ENCODE measurements around the gene NRXN2.

NRXN2 gene

DNA sequence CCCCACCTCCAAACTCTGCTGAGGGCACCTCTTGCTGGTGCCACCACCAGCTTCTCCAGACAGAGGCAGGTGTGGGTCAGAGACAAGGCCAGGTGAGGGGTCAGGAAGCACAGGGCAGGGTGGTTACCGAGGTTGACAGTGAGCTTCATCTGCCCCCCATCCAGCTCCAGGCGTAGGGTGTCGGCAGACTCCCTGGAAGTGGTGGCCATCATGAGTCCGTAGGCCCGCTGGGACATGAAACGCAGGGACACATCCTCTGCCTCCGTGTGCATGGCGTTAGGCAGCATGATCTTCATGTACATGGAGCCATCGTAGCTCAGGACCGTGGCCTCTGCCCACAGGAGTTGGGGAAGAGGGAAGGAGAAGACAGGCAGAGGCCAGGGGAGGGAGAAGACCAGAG is 62.8 kb downstream of the NRXN2 start:
- no peak for DNase-seq (ENCODE audit: low read depth)
- TF ChIP-seq, protein P1, sequence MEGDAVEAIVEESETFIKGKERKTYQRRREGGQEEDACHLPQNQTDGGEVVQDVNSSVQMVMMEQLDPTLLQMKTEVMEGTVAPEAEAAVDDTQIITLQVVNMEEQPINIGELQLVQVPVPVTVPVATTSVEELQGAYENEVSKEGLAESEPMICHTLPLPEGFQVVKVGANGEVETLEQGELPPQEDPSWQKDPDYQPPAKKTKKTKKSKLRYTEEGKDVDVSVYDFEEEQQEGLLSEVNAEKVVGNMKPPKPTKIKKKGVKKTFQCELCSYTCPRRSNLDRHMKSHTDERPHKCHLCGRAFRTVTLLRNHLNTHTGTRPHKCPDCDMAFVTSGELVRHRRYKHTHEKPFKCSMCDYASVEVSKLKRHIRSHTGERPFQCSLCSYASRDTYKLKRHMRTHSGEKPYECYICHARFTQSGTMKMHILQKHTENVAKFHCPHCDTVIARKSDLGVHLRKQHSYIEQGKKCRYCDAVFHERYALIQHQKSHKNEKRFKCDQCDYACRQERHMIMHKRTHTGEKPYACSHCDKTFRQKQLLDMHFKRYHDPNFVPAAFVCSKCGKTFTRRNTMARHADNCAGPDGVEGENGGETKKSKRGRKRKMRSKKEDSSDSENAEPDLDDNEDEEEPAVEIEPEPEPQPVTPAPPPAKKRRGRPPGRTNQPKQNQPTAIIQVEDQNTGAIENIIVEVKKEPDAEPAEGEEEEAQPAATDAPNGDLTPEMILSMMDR (conservative IDR thresholded peaks at IDR 0.05; ENCODE audit: control insufficient read depth, insufficient read depth, low read depth, low read length) = no peak
- no peak overlapping the region for H3K4me3 ChIP-seq (ENCODE audit: control insufficient read depth, low read depth, low read length)

DNA sequence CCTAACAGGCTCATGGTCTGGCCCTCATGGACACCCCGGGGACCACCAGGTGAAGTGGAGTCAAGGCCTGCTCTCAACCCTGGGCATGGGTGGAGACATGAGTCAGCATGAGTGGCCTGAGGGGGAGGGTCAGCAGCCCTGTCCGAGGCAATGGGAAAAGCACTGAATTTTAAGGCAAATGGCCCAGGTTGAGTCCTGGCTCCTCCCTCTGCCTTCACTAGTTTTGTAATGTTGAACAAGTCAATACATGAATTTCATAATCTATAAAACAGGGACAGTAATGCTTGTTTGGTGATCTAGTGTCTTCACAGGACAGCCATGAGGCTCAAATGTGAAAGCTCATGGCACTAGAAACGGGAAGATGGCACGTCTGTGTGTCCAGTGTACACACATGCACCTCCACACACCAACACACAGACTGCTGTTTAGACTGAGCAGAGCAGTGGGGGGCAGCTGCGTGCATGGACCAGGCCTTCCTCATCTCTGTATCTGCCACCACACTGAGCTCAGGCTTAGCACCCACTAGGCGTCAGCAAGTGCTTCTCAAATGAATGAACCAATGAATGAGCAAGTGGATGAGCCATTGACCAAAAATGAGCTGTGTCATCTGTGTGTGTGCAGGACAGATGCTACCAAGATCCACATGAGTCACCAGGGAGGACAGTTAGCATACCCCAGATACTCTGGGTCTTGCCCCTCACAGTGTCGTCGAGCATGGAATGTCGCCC is 63.4 kb downstream of the NRXN2 start:
- TF ChIP-seq, protein P1 (conservative IDR thresholded peaks at IDR 0.05; ENCODE audit: control insufficient read depth, insufficient read depth, low read depth, low read length) = peak; percentile 8
- peak; percentile 94 for DNase-seq (ENCODE audit: low read depth)
- no peak overlapping the region for H3K4me3 ChIP-seq (ENCODE audit: control insufficient read depth, low read depth, low read length)

DNA sequence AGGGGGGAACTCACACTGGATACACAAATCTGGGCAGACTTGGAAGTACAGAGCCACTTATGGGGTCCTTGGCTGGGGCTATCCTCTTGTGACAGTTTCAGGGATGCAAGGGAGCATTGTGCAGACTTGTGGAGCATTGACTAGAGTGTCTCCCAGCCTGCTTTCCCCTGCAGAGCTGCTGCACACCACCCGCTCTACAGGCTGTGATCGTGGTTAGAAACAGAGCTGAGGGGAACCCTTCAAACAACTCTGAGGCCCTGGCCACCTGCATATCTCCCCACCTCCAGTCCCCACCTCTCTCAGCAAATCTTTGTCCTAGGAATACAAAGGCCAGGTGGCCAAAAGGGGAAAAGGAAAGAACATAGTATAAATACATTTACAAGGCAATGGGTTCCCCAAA is 64.7 kb downstream of the NRXN2 start:
- H3K4me3 ChIP-seq (ENCODE audit: control insufficient read depth, low read depth, low read length) = no peak overlapping the region
- no peak for DNase-seq (ENCODE audit: low read depth)
- TF ChIP-seq, protein P1 (conservative IDR thresholded peaks at IDR 0.05; ENCODE audit: control insufficient read depth, insufficient read depth, low read depth, low read length) = no peak

DNA sequence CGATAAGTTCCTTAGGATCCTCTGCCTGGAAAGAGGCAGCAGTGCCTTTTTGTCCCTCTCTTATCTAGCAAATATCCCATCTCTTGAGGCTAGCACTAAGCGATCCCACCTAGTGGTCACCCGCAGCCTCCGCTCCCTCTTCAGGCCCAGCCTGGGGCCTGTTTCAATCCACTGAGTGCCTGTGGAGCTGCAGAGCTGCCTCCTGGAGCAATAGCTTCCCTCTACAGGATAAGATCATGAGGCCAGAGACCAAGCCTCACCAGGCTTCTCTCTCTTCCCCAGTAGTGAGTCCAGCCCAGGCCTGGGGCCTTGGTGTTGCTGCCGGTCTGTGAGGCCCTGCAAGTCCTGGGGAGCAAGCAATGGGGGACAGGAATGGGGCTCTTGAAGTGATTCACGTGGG is 66.1 kb downstream of the NRXN2 start:
- TF ChIP-seq, protein P1 (conservative IDR thresholded peaks at IDR 0.05; ENCODE audit: control insufficient read depth, insufficient read depth, low read depth, low read length) = no peak
- DNase-seq (ENCODE audit: low read depth) = no peak
- H3K4me3 ChIP-seq (ENCODE audit: control insufficient read depth, low read depth, low read length) = no peak overlapping the region

DNA sequence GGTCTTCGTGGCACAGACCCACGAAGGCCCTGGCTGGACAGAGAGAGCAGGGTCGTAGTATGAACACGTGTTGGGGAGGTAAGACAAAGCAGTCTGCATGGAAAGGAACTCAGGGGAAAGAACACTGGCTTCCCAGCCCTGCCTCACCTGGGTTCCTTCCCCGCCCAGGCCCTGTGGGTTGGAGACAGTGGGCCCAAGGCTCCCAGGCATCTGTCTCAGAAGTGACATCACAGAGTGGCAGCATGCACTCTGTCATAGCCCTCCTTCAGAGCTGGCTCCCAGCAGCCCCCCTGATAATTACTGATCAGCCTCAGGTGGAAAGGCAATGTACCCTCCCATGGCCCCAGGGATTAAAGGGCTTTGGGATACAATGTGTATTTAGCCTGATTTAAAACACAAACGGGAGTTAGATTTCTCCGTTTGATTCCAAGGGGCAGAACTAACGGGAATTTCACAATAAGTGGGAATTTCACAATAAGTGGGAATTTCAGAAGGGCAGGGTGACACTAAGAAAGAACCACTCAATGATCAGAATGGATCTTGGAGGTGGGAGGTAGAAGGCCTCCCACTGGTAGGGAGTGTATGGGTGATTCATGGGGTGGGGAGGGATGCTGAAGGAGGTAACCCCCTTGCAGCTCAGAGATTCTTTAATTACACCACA is 66.9 kb downstream of the NRXN2 start:
- peak; percentile 78 for DNase-seq (ENCODE audit: low read depth)
- TF ChIP-seq, protein P1 (conservative IDR thresholded peaks at IDR 0.05; ENCODE audit: control insufficient read depth, insufficient read depth, low read depth, low read length) = no peak
- H3K4me3 ChIP-seq (ENCODE audit: control insufficient read depth, low read depth, low read length) = no peak overlapping the region

DNA sequence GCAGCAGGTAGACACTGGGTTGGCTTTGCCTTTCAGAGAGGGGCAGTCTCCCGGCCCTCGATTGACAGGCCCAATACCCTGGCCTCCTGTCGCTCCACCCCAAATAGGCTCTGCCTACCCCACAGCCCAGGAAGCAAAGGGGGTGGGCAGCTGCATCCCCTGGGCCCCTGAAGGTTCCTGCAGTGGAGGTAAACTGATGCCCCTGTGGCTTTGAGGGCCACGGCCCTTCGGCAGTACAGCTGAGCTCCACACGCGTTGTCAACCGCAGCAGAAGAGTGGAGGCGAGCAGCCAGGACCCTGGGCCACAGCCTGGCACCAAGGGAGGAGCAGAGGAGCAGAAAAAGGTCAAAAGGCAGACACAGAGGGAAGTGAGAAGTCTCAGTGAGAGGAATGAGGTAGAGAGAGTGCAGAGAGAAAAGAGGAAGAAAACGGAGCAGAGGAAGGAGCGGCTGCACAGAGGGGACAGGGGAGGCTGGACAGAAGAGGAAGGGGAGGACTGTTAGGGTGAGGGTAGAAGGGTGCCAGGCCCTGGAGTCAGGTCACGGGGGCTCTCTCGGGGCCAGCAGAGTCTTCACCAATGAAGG is 67.9 kb downstream of the NRXN2 start:
- H3K4me3 ChIP-seq (ENCODE audit: control insufficient read depth, low read depth, low read length) = no peak overlapping the region
- TF ChIP-seq, protein P1 (conservative IDR thresholded peaks at IDR 0.05; ENCODE audit: control insufficient read depth, insufficient read depth, low read depth, low read length) = no peak
- DNase-seq (ENCODE audit: low read depth) = no peak

Data from fibroblast of mammary gland (primary cell).